GM18508 (cell line): Measurements from ENCODE around the gene GYS1.

Experiments
- ATAC-seq: cut with Tn5 transposase; IDR thresholded peaks from one replicate; pipeline ENCODE4 v1.9.1; 2021; ENCODE audit warnings: moderate number of reproducible peaks; ENCODE audit not compliant: insufficient read depth, unreplicated experiment

The GYS1 gene

GRCh38 chr19:48918801-48919247, 74.3 kb downstream of the GYS1 start:
- ATAC-seq = no peak
